PC-9 (cell line): ENCODE results near the gene CFAP73.

Experiments used
- CTCF ChIP-seq: fragments of 200-600 bp; sonication (generic); conservative IDR thresholded peaks from 2 replicates; pipeline ENCODE4 v1.6.1; 2017; ENCODE audit warnings: mixed run types, antibody characterized with exemption, mild to moderate bottlenecking, moderate library complexity
- EZH2 ChIP-seq: fragments of 200-600 bp; sonication (generic); IDR thresholded peaks from 2 replicates; pipeline ENCODE4 v1.8.0; 2017; ENCODE audit warnings: antibody characterized with exemption, low read depth

GRCh38 chr12:113204804-113205203 is 55.3 kb downstream of the CFAP73 start:
- TF ChIP-seq CTCF (no peak), EZH2 (no peak)
